NOMO-1 treated with DMSO at 0.1 percent for 48 hours (cell line): ENCODE data around the gene PGA3.
A peak's percentile ranks its signal among the peaks of the same experiment; 100 is the strongest.
"Not testable (repeated sequence)": the region's sequence is repeated elsewhere in the genome, so short reads cannot be mapped to it uniquely, and the experiment has no call there.

Source experiments
- DNase-seq: peaks from one replicate; lab custom pipeline; 2025; ENCODE audit not compliant: unreplicated experiment; lab: John Stamatoyannopoulos, UW

The PGA3 gene

GRCh38 chr11:61170566-61170965 is 32.7 kb upstream of the PGA3 start:
- no peak for DNase-seq

- peak; percentile 29 for DNase-seq
Observed at GRCh38 chr11:61171907-61172306, 31.4 kb upstream of the PGA3 start.

DNA sequence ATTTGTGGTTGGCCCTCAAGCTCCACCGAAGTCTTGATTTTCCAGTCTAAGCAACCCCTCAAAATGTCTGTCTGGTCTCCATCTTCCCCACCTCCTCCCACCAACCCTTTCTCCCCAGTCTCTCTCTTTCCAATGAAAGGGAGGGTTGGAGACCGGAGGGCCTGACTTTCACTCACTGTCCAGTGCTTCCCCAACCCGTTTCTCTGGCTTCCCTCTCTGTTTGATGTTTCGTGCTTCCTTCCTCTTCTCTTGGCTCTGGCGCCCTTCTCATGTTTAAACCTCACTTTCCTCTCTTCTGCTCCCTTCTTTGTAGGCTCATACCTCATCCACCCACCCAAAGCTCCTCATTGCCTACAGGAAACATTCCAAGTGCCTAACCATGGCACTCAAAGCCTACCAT is 31.0 kb upstream of the PGA3 start:
- peak; percentile 39 for DNase-seq

DNA sequence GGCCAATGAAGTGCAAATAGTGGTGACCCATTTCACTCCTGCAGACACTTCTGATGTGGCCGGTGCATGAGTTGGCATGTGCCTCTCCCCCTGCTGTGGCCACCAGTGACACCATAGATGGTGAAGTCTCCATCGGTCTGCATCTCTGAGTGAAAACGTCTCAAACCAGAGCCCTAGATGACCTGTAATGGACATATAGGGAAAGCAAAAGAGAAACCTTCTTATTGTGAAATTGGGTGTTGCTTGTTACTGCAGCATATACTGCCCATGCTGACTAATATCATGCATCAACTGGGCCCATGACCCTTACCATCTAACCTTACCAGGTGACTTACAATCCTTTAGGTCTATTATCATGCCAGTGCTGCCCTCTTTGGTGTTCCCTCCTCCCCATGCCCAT is 30.4 kb upstream of the PGA3 start:
- DNase-seq: no peak

DNA sequence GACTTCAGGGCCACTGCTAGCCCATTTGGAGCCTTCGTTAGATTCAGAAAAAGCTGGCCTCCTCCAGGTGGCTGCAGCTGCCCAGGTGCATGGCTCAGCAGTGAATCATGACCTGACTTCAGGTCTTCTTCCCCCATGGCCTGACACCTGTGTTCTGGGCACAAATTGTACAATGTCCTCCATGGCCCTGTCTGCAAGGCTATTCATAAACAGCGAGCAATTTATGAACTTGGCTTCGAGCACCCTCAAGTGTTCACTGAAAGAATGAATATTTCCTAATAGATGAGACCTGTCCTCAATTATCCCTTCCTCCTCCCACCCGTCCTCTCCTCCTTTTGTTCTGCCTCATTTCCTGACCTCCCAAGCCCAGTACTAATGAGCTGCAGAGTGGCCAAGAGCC is 29.9 kb upstream of the PGA3 start:
- no peak for DNase-seq

DNA sequence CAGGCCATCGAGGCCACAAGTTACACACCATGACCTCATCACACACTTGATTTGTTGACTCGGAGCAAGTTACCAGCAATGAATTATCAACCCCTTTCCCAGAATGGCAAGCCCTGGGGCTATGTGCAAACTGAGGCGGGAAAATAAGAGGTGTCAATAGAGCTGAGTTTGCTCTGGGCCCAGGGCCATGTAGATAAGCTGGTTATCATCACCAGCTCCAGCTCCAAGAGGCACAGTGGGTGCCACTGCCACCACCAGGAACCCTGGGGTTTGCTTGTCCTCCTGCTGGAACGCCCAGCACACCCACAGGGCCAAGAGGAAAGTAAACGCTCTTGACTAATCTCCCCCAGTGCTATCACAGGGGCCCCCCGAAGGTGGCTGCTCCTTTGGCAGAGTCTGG is 29.0 kb upstream of the PGA3 start:
- no peak for DNase-seq

- no peak for DNase-seq
Observed at GRCh38 chr11:61174949-61175348, 28.4 kb upstream of the PGA3 start.

- no peak for DNase-seq
Observed at GRCh38 chr11:61176446-61176845, 26.9 kb upstream of the PGA3 start.

DNA sequence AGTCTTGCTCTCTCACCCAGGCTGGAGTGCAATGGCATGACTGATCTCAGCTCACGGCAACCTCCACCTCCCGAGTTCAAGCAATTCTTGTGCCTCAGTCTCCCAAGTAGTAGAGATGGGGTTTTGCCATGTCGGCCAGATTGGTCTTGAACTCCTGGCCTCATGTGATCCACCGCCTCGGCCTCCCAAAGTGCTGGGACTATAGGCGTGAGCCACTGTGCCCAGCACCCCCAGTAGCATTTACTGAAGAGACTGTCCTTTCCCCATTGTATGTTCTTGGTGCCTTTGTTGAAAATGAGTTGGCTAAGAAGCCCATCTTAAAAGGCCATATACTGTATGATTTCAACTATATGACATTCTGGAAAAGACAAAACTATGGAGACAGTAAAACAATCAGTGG is 23.1 kb upstream of the PGA3 start:
- DNase-seq: not testable (repeated sequence)

DNA sequence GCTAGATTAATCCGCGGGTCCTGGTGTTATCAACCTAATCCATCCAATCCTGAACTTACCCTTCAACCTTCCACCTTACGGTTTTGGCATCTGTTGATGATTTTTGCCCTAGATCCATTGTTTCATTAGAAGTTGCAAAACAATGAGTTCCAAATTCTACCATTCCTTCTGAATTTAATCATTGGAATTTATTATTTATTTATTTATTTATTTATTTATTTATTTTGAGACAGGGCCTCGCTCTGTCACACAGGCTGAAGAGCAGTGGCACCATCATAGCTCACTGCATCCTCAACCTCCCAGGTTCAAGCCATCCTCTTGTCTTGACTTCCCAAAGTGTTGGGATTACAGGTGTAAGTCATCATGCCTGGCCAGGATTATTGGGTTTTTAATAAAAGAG is 21.8 kb upstream of the PGA3 start:
- DNase-seq: no peak

- DNase-seq: no peak
Observed at GRCh38 chr11:61183645-61184044, 19.7 kb upstream of the PGA3 start.

GRCh38 chr11:61186504-61186903 is 16.8 kb upstream of the PGA3 start:
- DNase-seq: no peak

DNA sequence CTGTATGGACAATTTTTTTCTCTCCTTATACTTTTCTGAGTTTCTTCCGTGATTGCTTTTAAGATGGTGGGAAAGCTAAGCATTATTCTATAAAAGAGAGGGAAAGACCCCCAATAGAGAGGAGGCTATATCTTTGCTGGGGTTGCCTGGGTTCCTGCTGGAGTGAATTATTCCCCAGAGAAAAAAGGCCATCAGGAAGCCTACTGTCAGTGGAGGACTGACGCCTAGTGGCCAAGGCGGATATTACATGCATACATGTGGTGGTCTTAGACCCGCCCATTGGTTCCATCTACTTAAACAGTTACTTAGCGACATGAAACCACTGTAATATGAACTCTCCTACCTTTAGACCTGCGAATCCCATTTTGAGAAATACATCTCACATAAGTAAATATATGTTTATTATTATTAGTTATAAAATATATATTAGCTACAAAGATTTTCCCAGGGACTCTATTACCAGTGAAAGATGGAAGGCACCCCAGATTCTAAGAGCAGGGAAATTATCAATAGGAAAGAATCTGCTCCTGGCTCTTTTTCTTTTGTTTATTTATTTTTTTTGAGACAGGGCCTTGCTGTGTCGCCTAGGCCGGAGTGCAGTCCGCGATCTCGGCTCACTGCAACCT is 15.7 kb upstream of the PGA3 start:
- DNase-seq: peak; percentile 69

GRCh38 chr11:61189933-61190332 is 13.4 kb upstream of the PGA3 start:
- DNase-seq: no peak

DNA sequence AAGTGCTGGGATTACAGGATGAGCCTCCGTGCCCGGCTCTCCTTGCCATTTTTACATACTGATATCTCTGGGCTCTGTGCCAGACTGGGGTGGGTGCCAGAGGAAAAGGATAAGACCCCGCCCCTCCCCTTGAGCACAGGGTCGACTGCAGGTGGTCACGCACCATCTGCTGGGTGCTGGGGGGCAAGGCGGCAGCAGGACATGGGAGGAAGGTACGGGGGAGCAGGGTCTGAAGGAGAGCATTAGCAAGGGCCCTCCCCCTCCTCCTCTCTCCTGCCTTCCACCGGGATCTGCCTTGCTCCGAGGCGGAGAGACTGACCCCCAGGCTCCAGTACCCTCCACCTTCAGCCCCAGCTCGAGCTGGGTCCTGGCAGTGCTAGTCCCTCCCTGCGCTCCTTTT is 9.7 kb upstream of the PGA3 start:
- DNase-seq: no peak

GRCh38 chr11:61194169-61194671 is 9.1 kb upstream of the PGA3 start:
- no peak for DNase-seq

DNA sequence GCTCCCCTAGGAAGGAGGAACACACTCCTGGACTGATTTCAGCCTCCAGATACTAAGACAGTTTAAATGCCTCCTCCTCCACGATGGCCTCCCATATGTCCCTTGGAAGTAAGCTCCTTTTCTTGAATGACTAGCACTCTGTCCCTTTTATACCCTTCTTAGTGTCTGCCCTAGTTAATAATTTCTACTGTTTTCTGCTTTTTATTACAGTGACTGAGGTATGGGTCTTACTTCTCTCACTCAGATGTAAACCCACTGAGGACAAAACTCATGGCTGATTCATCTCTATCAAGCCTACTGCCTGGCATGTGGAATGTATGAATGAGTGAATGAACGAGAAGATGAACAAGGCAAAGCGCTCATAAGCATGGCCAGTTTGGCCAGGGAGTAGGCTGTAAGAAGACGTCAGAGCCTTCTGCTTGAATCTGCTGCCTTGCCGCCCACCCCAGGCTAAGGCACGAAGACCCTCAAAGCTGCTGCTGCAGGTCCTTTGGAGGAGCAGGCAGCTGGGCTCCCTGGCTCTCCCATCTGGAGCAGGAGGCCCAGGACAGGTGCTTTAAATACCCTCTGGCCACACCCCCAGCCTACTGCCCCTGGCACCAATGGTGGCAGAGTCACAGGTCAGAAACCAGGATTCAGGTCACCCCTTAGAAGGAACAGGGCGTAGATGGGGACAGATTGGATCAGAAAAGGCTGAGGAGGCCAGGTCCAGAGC is 8.2 kb upstream of the PGA3 start:
- DNase-seq: no peak

DNA sequence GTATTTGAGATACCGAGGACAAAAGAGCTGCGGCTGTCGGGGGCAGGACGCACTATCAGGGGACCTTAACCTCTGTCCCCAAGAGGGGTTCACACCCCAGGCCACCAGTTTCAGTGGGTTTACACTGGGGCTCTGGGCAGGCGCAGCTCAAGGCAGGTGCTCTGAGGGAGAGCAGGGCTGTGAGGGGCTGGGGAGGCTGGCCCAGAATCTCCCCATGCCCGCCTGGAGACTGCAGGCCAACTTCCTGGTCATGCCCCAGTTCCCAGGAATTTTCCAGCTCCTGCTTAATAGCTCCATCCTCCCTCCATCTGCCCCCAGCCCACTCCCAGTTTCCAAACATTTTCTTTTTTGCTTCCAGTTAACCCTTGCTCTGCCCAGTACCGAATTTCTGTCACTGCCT is 7.6 kb upstream of the PGA3 start:
- no peak for DNase-seq

DNA sequence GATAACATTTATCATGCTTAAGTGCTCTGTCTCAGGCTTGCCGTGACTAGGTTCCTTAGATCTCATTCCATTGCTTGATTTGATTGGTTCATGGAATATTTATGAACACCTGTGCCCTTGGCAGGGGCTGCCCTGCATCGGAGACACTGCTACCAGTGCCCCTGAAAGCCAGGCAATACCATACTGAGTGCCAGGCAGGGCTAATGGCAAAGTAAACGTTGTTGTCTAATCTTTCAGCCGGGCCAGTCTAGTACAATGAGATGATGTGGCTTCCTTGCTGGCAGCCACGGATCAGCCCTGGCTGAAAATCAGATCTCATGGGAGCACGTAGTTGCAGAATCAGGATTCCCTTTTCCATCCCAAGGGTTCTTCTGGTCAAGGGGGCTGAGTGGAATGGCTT is 5.0 kb upstream of the PGA3 start:
- DNase-seq: no peak

DNA sequence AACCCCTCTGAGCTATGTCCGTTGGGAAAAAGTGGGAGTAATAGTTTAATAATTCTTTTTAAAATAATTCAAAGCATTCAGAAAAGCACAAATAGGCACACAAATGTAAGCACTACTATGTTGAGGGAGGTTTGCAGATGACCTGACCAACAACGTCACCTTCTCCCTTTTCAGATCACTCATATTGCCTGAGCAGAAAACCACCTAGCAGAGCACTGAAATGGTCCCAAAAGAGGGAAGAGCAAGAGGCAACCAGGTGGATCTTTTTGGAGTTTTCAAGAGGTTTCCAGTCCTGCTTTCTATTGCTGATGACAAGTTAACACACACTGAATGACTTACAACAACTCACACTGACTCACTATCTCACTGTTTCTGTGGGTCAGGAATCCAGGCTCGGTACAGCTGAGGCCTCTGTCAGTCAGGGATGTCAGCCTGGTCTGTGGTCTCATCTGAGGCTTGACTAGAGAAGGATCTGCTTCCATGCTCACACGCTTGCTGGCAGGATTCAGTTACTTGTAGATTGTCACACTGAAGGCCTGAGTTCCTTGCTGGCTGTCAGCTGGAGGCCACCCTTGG is 4.3 kb upstream of the PGA3 start:
- DNase-seq: no peak

DNA sequence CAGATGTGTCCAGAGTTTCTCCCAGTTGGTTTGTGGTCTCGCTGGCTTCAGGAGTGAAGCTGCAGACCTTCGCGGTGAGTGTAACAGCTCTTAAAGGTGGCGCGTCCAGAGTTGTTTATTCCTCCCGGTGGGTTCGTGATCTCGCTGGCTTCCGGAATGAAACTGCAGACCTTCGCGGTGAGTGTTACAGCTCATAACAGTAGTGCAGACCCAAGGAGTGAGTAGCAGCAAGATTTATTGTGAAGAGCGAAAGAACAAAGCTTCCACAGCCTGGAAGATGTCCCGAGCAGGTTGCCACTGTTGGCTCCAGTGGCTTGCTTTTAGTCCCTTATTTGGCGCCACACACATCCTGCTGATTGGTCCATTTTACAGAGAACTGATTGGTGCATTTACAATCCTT is 1.8 kb upstream of the PGA3 start:
- no peak for DNase-seq

DNA sequence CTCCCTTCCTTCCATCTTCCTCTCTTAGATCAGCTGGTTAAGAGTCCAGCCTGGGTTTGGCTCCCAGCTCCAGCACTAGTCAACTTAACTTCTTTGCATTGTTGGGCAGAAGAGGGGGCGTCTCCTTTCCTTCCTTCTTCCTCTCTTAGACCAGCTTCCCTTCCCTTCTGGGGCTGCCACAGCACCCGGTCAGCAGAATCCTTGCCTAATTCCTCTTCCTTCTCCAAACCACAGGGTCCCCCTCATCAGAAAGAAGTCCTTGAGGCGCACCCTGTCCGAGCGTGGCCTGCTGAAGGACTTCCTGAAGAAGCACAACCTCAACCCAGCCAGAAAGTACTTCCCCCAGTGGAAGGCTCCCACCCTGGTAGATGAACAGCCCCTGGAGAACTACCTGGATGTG is 558 bp downstream of the PGA3 start:
- DNase-seq: not testable (repeated sequence)
